HG03175 (cell line): ENCODE results near the gene VAX1.
"Not testable (repeated sequence)": the region's sequence is repeated elsewhere in the genome, so short reads cannot be mapped to it uniquely, and the experiment has no call there.

Experiments used
- ATAC-seq: cut with Tn5 transposase; IDR thresholded peaks from one replicate; pipeline ENCODE4 v1.9.1; 2021; ENCODE audit warnings: mild to moderate bottlenecking, moderate library complexity; ENCODE audit not compliant: unreplicated experiment

VAX1 gene

DNA sequence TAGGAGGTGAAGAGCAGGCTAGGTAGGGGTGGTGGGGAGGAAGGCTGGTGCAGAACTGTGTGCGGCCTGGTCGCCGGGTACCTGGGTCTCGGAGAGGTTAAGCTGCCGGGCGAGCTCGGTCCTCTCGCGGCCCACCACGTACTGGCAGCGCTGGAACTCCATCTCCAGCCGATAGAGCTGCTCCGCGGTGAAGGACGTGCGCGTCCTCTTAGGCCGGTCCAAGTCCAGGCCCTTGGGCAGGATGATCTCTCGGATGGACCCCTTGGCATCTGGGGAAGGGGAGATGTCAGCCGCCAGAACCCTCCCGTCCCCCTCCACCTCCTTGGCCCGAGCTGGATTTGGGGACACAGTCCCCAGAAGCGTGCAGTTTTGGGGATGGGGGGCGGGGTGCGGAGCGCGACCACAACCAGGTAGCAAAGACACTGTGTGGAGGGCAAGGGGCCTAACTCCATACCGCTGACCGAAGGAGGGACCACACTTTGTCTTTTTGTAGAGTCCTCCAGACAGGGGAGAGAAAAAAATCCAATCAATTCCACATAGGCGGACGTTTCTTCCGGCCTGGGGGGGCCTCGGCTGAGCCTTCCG, 1.6 kb downstream of the VAX1 start:
- no peak for ATAC-seq

DNA sequence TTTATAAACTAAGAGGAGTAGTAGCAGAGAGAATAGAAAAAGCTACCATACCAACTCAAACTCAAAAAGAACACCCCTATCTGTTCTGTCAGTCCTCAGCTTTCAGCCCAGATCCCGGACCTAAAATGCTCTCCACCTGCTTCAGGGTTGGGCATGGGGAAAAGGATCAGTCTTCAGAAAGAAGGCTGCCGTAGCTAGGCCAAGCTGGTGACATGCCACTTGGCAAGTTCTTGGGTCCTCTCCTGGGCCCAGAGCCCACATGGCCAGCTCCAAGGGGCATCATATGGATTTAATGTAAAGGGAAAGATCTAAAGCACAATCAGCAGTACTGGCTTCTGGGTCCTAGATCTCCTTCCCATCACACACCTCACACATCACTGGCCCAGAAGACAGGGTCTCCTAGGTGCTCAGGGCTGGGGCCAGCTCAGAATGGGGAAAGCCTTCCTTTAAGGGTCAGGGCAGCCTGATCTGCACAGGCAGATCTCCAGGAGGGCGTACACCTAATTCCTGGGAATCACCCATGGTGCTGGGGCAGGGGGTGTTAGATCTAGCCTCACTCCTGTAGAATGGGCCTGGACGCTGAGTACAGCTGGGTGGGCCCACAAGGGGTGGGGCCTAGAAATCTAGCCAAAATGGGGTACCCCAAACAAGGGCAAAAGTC, 2.5 kb downstream of the VAX1 start:
- ATAC-seq, result no peak

DNA sequence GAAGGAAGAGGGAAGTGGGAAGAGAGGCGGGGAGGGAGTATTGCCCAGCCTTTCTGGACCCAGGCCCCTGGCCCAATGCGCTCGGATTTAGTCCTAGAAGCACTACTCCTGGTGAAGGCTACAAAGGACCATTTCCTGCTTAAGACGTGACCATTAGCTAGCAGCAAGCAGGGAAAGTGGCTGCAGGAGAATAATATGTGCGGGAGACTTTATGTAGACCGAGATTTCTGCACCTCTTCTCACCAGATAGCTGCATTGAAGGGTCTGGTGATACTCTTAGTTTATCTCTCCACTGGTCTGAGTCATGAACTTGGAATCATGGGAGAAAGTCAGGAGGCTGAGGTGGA, 3.1 kb downstream of the VAX1 start:
- no peak for ATAC-seq

DNA sequence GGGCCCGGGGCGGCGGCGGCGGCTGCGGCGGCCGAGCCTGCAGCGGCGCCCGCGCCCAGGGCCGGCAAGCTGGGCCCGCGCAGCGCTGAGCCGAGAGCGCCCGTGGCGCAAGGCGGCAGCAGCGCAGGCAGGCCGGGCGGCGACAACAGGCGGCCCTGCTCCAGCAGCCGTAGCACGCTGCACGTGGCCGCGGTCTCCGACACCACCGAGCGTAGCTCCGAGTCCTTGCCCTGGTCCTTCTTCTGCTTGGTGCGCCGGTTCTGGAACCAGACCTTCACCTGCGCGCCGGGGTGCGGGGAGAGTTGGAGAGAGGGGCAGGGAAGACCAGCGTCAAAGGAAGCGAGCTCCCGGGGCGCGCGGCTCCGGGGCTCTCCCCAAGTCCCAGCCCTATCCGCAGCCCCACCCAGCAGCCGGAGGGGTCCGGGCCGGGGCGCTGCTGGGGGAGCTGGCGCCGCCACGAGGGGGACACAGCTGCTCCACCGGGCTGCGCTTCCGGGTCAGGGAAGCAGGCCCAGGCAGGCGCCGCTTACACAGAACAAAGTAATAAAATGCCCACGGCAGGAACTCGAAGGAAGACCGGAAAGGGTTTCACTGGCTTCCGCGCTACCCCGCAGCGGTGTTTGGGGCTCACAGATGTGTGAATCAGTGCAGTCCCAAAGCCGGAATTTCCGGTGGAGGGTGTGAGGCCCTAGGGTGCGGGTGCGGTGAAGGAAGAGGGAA, 3.6 kb downstream of the VAX1 start:
- ATAC-seq, result no peak

DNA sequence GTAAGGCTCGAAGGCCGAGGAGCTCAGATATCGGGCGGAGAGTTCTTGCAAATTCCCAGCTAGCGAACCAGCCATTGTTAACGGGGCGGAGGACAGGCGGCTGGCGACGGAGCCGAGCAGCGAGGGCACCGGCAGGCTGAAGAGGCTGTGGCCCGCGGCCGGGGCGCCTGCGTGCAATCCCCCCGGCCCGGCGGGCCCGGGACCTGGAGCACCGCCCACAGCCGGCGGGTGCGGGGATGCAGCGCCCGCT, 4.1 kb downstream of the VAX1 start:
- ATAC-seq, result no peak

DNA sequence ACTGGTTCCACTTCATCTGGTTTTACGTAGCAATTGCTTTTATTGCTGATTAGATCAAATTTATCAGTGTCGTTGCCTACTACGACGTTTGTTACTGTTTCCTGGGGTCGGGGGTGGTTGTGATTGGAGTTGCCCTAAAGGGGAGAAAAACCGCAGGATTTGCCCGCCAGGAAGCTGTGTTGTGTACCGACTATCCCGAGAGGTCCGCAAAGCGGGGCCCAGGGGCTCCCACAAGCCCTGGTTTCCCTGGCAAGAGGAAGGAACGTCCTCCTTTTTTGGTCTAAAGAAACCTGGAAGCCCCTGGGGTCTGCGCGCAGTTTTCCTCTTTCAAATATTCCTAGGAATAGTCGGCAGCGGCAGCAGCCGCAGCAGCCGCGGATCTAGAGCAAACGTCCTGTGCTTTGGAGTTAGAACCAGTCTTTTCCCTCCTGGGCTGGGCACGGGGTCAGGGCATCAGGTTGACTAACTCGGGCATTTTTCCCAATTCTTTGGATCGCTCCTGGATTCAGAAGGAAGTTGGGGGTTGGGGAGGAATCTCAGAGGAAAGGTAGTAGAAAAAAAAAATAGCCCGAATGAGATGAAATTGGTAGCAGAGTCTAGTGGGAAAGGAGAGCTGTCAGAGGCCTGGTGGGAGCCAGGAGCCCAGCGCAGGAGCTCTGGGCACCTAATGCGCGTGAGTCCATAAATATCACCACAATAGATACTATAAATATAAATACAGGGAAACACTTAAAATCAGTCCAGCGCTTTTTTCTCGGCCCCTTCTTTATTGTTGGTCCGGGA, 4.6 kb downstream of the VAX1 start:
- ATAC-seq, result no peak

DNA sequence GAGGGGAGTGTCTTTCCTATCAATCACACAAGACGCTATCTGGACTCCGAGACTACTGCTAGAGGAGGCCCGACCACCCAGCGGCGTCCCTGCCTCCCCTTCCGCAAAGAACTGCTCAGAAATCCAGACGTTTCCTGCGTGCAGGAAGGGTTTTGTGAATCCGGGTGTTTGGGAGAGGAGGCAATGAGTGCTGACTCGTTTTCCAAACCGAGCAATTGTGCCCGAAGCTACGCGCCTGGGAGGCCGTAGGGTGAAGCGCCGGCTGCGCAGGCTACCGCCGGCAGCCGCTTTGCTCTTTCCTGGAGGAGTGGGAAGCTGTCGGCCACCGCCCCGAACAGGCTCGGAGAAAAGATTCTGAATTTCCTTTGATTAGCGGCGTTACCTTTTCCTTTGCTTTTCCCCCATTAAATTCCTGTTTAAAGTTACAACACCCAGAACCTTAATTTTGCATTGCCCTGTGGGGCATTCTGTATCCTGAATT, 5.3 kb downstream of the VAX1 start:
- ATAC-seq, result no peak

DNA sequence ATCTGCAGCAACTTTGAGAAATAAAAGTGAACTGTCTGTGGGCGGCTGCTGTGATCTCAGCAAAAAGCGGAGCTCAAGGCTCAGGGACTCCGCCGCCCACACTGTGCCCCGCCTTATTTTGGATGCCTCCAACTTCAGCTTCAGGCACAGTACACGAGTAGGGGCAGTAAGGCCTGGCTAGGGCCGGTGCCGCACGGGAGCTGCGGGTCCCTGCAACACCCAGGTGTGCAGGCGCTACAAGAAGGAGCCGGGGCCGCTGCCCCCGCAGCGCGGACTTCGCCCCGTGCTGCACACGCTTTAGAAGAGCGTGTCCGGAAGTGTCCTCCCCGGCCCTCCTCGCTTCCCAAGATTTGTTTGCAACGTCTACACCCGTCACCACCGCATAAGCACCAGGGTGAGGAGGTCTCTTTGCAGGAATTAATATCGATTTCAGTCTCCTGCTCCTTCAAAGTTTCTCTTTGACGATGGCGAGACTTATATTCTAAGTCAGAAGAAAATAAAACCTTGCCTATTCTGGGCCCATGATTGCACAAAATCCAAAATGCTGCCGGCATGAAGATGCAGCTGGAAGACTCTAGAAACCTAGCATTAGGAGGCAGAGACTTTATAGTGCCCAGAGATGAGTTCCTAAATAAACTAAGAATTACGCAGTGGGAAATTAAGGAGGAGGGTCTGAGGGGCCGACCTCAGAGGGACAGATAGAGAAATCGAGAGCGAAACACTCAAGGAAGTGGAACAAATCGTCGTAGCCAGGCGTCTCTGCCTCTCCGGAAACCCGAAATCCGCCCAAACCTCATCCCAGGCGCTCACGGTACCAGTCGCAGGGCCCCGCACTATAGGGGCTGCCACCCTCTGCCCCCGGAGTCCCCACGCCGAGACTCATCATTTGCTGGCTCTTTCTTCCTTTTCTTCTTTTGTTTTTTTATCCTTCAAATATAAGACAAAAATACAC, 6.4 kb downstream of the VAX1 start:
- no peak for ATAC-seq

DNA sequence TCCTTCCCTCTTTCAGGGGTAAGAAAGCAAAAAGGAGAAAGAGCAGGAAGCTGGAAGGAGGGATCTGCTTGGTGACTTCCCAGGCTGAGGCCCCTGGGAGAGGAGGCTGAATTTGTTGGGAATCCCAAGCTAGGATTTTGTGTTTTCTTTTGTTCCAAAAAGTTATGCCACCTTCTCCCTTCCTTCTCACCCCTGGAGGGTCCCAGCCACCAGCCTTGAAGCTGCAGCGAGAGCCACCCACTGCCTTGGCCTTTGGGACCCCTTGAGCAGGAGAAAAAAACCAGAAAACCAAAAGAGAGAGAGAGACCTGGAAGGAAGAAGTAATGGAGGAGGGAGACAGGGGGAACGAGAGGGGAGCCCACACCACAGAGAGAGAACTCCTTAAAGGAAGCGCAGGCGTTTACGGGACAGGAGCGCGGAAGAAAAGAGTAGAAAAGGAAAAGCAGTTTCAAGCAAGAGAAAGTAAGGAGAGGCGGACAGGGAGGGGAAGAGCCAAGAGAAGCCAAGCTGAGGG, 7.2 kb downstream of the VAX1 start:
- ATAC-seq, result no peak

DNA sequence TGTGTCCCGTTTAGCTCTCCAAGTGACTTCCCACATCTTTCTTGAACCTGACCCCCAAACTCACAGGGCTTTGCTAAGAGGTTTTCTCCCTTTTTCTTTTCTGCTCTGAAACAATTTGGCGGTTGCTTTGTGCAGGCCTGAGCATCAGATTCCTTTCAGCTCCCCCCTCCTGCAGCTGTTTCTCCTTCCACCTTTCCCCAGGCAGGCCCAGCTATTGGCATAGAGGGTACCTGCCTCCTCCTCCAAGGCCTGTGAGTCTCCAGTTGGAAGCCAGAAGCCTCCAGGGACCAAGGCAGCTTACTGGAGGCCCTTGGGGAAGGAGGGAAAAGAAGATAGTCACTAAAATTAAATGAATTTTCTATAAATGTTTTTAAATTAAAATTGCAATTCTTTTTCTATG, 7.7 kb downstream of the VAX1 start:
- no peak for ATAC-seq

DNA sequence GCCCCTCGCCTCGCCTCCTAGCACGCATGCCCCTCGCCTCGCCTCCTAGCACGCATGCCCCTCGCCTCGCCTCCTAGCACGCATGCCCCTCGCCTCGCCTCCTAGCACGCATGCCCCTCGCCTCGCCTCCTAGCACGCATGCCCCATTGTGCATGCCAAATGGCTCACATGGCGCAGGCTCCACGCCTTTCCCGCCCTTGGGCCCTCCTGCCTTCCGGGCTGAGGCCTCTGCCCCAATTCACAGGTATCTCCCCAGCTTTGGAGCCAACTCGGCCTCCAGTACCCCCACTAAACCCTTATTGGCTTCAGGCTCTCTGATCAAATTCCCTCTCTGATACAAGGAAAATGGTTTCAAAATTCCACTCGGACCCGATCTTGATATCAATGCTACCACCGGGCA, 11.4 kb downstream of the VAX1 start:
- ATAC-seq, result not testable (repeated sequence)

DNA sequence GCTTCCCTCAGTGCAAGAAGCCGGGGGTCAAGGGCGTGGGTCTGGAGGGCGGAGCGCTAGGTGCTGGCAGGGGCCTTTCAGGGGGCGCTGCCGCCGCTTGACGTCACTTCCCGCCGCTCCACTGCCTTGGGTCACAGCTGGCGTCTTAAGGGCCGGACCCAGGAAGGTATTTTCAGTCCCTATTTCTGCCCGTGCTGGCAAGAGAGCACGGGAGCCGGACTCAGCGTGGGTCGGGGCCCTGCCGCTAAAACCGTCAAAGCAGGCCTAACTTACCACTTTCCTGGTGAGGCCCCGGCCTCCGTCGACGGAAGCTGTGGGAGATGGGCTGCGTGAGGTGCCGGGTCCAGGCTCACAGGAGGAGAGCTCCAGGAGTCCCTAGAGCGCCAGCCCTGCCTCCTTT, 12.0 kb downstream of the VAX1 start:
- ATAC-seq, result no peak

DNA sequence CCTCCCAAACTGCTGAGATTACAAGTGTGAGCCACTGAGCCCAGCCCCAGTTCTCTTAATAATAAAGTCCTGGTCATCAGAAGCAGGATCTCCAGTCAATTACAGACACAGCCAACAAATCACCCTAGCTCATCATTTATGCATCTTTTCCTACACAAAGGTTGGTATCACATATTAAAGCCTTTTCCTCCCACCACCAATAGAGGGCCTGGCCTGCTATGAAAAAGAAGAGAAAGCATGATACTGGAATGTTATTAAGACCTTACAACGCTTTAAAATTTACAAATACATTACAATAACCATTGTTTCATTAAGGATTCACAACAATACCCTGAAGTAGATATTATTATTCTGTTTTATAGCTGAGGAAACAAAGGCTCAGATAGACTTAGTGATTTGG, 25.9 kb downstream of the VAX1 start:
- no peak for ATAC-seq

DNA sequence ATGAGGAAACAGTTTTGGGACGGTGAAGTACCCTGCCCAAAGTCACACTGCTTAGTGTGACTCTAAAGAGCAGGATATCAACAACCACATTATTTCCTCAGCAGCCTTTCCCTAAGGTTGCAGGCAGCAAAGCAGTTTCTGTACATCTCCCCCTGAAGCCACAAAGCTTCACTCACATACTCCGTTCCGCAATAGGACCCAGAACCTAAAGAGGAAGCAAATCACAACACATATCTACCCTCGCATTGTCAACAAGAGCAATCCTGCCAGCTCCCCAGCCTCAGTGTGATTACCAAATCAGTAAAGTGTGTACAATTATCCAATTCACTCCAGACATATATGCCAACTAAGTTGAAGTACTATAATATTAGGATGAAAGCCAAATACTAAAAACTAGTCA, 30.8 kb downstream of the VAX1 start:
- no peak for ATAC-seq

DNA sequence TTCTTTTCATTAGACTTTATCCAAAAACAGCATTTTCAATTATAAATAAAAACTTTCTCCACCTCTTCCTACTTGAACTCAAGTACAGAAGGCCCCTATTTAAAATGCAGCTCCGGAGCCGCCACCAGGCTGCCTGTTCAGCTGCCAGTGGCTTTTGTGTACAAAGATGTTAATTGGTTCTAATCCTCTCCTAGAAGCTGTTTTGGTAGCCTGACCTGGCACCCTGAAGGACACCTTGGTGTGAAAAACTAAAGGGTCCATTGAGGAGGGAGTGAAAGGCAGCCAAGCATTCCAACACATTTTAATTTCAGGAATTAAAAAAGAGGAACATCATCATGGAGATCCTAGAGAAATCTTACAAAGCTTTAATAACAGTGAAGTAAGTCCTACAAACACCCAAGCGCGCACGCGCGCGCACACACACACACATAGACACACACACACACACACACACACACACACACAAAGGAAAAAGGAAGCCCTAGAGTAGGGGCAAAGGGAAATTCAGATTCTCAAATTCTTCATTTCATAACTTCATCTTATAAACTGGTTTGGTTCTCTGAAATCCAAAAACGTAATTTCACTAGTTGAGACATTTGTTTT, 41.4 kb downstream of the VAX1 start:
- no peak for ATAC-seq

DNA sequence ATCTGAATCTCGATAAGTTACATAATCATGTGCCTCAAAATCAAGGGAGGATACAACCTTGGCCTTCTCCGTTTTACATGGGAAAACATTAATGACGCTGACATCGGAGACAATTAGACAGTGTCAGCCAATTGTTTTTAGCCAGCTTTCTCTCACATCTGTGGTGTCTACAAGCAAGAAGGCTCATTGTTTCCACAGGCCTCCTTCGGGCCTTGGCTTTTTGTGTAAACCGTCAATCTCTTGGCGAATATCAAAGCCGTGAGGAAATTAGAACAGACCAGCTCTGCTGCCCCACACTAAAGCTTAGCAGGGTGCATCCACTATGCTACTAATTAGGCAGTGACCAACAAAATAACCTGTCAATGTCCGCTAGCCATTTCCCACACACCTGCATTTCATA, 43.2 kb downstream of the VAX1 start:
- ATAC-seq, result no peak

DNA sequence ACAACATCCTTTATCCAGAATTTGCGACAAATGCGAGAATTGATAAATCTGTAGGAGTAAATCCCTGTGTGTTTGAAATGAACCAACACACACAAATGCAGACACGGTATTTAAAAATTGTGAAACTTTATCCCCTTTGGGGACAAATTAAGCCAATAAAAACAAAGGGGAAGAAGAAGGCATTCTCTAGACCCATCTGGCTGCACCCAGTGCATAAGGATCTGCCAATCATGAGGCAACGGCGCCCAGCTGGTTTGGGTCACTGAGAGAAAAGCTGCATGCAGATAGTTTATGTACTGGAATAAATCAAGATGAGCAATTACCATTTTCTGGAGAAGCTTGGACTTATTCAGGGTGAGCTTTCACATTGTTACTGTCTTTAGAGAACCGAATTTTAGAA, 45.7 kb downstream of the VAX1 start:
- no peak for ATAC-seq

DNA sequence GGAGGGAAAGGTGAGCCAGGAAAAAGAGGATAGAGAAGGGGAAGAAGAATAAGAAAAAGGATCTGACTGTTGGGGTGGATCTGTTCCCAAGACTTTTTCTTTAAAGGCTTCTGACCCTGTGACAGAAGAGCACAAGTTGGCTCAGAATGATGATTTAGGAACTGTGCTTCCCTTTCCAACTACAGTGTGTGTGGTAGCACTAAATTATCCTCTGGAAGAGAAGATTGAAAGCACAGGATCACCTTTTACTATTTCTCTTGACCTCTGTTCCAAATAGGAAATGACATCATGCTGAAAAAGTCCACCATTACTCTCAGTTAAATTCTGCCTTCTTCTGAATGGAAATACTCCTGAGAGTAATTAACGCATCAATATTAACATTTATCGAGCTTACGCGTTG, 47.2 kb downstream of the VAX1 start:
- no peak for ATAC-seq

DNA sequence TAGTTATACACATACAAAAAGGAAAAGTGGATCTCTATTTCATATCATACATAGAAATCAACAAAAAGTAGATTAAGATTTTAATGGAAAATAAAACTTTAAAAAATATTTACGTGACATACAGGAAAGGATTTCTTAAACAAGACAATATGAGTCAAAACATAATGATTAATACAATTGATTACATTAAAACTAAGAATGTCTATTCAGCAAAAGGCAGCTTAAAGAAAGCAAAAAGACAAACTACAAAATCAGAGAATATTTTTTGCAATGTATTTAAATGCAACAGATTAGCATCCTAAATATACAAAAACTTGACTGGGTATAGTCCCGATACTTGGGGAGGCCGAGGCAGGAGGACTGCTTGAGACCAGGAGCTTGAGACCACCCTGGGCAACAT, 50.5 kb downstream of the VAX1 start:
- ATAC-seq, result no peak

DNA sequence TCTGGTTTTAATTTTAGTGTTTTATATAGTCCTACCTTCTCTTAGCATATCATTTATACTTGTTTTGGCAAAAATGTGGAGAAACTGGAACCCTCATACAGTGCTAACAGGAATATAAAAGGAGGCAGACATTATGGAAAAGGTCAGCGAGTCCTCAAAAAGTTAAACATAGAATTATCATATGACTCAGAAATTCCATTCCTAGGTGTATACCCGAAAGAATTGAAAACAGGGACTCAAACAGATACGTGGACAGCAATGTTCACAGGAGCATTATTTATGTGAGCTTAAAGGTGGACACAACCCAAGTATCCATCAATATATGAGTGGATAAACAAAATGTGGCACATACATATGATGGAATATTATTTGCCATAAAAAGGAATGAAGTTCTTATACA, 51.5 kb downstream of the VAX1 start:
- ATAC-seq, result no peak
